Ureter (tissue), 1 donor: ENCODE results near the gene GSAP. TPM values are rescaled to one million over a fixed set of nuclear protein-coding genes. Genes with fewer than 3 reads are reported as not detected.

Experiments used
- DNase-seq: peaks from one replicate; pipeline ENCODE4 v3.0.0-alpha.2; 2020; ENCODE audit warnings: low spot score
- total RNA-seq: library from RNA; stranded (reverse); gene quantifications from one replicate; pipeline ENCODE4 v1.2.4, GENCODE V29; 2023
- donor health status: DM: yes; HTN: yes; CAD: no.

Gene GSAP
- total RNA-seq, 1 donor from 2014 or later = 39.7 TPM

DNA sequence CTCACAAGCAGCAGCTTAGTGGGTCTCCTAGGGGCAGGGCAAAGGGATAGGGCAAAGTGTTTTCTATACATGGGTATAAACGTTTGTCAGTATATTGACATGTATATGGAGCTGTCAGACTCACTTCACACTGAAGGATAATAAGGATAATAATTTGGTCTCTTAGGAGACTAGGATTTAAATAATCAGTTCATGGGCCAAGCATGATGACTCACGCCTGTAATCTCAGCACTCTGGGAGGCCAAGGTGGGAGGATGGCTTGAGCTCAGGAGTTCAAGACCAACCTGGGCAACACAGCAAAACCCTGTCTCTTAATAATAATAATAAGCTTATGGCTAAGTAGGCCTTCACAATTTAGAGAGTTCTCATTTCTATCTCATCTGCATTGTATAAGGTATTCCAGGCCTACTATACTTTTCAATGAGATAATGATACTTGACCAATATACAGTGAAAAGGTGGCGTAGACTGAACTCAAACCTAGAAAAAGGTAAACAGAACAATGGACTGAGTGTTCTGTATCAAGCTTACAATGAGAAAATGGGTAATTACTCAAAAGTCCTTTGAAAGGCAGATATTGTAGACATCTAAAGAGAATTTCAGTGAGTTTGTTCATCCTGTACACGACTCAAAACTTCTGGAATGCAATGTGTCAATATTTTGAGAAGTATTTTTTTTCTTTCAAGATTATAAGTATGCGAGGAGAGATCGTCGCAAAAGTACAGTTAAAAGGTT, 7.0 kb downstream of the GSAP start:
- DNase-seq = no peak

DNA sequence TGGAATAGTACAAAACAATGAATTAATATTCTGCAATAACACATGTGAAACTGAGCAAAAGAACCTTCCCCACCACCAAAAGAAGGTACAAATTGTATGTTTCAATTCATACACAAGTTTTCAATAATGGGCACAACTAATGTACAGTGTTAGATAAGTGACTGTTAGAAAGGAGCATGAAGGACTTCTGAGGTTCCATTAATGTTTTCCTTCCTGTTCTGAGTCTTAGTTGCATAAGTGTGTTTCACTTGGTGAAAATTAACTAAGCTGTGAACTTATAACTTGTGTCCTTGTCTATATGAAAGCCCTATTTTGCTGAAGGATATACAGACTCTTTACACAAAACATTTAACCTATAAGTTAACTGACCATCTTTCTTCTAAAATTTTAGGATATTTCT, 8.2 kb downstream of the GSAP start:
- no peak for DNase-seq

GRCh38 chr7:77406421-77406820, 9.7 kb downstream of the GSAP start:
- no peak for DNase-seq

- no peak for DNase-seq
Measured at GRCh38 chr7:77404641-77405040, 11.5 kb downstream of the GSAP start.

DNA sequence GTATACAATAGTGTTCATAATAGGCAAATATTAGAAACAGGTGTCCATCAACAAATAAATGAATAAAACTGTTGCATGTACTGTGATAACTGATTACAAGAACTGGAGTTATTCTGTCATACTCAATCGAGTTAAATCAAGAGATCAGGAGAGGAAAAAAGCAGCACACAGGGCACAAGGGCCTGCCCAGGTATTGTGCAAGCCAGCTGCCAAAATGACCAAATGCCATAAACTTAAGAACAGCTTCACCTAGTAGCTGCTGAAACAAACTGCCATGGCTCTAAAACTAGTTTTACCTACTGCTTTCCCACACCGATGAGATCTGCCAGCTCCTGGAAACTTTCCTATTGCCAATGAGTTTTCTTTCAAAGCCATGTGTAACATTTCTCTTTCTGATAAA, 12.2 kb downstream of the GSAP start:
- DNase-seq = no peak

GRCh38 chr7:77402818-77403217, 13.3 kb downstream of the GSAP start:
- no peak for DNase-seq

DNA sequence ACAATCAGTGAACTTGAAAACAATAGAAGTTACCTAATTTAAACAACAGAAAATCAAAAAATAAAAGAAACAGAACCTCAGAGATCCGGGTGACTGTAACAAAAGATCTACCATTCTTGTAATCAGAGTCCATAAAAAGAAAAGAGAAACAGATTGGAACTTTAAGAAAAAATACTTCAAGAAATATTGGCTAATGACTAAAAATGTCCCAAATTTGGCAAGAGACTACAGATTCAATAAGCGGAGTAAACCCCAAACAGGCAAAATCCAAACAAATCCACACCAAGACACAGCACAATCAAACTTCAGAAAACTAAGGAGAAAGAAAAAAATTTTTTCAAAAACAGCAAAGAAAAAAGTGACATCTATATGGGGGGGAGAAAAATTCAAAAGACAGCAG, 15.1 kb downstream of the GSAP start:
- no peak for DNase-seq

DNA sequence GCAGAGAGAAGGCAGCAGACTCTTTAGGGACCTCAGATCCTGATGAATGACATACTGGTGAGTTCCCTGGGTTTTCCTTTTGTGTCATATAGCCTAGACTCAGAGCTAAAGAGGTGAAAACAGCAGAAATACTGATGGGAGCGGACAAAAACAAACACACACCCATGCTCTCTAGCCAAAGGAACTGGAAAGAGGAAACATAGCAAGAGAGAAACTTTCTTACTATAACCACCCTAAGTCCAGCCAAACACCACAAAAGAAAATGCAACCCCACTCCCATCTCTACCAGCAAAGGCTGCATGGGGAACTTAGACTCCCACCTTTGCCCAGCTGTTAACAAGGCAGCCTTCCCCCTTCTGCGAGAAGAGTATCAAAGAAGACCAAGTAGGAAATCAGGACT, 16.3 kb downstream of the GSAP start:
- no peak for DNase-seq

- no peak for DNase-seq
Measured at GRCh38 chr7:77396894-77397547, 19.1 kb downstream of the GSAP start.

GRCh38 chr7:77395626-77396025, 20.5 kb downstream of the GSAP start:
- DNase-seq = no peak

DNA sequence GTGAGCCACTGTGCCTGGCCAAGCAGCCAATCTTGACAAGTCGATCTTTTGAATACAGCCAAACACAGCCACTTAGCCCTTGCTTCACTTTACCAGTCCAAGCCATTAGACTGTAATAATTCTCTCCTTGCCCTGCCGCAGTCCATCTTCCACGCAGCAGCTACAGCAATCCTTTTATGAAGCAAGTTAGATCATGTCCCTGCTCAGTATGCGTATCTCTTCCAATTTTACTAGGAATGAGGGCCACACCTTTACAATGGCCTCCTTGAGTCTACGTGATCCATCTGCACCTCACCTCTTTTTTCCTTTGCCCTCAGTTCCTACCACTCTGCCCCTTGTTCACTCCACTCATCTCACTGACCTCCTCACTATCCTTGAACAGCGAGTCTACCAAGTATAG, 22.2 kb downstream of the GSAP start:
- no peak for DNase-seq

- no peak for DNase-seq
Measured at GRCh38 chr7:77393261-77393660, 22.9 kb downstream of the GSAP start.

GRCh38 chr7:77391230-77391629, 24.9 kb downstream of the GSAP start:
- no peak for DNase-seq

DNA sequence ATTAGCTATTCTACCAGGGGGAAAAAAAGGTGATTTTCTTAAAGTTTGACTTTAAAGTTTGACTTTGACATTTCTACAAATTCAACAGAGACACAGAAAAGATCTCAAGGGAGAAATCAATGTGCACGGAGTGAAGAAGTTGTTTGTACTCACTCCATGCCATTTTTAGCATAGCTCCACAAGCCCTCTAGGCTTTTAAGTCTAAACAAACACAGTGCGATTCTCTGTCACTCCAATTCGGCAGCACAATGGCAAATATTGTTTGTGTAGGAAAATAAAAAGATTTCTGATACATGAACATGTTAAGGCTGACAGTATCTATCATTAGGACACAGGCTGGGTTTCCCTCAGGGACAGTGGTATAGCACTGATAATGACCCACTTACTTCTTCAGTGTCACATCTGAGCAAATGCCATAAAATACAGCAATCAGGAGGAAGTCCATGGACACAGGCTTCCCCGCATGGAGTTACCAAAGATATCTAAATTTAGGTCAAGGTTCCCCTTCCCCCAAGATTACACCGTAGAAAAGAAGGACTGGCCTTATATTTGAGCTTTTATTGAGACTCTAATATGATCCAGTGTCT, 28.0 kb downstream of the GSAP start:
- no peak for DNase-seq

DNA sequence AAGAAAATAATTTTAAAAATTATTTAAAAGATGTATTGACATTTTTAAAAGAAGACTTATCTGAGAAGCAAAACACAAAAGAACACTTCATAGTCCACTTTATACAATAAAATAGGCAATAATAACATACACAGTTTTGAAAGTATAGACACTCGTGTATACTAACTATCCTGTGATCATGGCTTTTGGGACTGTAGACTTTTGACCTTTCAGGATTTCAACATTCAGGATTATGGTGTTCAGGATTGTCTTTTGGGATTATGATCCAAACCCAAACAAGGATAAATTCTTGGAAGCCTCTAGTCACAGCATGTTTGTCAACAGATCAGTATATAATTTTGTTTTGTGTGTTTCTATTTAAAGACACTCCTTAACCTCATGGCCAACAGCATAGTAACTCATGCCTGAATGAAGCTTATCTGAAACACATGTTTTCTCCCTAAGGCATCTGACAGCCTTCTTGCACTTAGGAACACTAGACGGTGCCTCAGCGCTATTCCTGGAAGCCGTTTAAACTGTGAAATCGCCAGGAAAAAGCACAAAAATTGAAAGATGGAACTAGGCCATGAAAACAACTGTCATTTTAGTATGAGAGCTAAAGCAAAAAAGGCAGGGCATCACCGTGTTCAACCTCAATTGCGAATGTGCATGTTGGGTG, 29.9 kb downstream of the GSAP start:
- DNase-seq = no peak

DNA sequence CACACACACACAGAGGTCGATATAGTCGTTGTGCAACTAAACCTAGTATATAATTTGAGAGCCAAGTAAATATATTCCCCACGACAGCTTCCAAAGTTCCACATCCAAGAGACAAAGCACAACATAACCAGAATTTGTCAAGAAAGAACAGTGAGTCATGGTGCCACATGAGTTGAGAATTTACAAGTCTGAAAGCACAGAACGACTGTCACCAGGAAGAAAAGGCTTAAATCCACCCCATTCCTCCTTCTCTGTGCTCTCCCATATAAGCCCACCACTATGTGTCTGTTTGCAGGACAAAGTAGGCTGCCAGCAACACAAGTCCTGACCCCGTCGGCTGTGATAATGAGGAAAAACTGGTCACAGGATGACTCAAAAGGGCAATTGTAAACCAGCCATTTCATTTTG, 32.8 kb downstream of the GSAP start:
- no peak for DNase-seq

DNA sequence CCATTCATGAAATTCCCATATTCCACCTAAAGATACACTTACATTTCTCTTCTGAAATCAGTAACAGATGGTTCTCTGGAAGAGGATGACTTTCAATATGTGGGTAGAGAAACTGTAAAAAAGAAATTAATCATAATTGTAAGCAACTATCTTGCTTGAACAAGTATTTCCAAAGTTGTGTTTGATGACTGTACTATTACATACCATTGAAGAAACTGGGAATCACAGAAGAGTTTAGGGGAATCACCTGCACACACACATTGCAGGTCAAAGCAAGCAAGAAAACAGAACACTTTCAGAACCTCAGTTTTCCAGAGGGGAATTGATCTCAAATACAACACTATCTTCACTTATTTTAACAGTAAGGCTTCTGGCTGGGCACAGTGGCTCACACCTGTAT, 33.6 kb downstream of the GSAP start:
- DNase-seq = no peak

DNA sequence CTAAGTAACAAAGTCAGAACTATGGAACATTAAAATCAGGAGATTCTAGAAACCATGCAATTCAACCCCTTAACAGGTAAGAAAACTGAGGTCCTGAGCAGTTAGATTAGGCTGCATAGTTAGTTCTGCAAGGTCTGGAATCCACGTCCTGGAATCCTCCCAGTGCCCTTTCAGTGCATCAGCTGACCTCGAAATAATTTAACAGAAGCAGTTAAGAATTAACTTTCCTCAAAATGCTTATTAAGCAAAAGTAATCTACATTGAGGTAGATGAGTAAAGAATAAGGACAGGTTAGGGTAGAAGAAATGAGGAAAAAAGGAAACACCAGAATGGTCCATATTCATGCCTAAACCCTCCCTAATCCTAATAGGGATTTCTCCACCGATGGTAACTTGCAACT, 37.6 kb downstream of the GSAP start:
- no peak for DNase-seq

DNA sequence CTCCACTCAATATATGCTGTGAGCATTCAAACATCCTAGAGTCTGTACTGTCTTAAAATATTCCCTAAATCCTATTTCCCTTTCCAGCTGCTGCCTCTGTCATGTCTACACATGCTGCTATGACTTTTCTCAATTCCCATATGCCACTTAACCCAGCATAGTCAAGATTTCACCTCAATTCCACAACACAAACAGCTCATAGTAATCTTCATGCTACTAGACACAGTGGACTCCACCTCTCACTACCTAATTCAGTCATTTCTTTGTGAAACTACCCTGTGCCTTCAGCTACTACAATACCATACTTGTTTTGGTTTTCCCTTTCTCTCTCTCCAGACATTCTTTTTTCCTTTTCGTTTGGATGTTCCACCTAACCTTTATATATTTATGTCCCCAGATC, 45.5 kb downstream of the GSAP start:
- no peak for DNase-seq

DNA sequence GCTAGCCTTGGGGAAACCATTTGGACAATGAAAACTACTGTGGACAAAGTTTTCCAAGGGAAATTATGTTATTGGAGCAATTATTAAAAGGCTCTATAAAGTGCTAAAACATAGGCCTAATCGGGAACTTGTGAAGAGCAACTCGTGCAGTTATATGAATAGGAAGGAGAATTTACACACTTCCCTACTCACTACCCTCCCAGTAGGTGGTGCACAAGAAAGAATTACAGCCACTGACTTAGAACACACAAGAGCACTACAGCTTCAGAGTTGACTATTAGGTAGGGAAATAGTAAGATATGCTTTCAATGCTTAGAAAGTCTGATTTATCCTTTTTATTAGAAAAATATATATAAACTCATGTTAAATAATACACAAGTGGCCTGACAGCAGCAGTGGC, 47.2 kb downstream of the GSAP start:
- no peak for DNase-seq

DNA sequence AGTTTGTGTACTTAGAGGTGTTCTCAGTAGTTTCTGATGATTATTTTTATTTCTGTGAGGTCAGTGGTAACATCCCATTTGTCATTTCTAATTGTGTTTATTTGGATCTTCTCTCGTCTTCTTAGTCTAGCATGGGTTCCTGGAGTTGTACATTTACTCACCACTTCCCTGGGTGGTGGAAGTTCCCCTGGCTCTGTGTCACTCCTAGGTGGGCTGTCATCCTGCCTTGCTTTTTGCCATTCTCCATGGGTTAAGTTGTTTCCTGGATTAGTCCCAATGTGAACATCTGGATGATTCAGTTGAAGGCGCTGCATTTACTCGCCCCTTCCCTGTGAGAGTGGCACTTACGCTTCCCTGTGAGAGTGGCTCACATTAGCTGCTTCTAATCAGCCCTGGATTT, 48.2 kb downstream of the GSAP start:
- DNase-seq = no peak

GRCh38 chr7:77362905-77363304, 53.2 kb downstream of the GSAP start:
- no peak for DNase-seq

DNA sequence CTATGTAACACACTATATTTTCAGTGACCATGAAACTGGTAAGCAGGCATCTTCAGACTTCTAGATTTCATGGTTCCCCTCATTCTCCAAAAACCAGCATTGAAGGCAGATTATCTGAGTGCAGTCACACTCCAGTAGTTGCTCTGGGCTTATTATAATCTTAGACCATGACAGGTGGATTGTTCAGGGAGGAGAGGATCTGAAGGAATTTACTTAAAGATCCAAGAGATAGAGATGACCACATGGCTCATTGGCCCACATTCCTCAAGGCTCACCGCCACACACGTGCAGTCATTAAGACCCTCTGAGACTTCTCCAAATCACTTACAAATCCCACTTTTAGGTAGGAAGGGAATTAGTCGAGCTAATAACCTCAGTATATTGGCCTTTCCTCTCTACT, 55.2 kb downstream of the GSAP start:
- DNase-seq = no peak
